SKM-1 (cell line): Measurements from ENCODE around the gene TAF10.

ENCODE experiments used
- DNase-seq: peaks from one replicate; lab custom pipeline; 2025; ENCODE audit not compliant: unreplicated experiment; lab: John Stamatoyannopoulos, UW

Gene TAF10

DNA sequence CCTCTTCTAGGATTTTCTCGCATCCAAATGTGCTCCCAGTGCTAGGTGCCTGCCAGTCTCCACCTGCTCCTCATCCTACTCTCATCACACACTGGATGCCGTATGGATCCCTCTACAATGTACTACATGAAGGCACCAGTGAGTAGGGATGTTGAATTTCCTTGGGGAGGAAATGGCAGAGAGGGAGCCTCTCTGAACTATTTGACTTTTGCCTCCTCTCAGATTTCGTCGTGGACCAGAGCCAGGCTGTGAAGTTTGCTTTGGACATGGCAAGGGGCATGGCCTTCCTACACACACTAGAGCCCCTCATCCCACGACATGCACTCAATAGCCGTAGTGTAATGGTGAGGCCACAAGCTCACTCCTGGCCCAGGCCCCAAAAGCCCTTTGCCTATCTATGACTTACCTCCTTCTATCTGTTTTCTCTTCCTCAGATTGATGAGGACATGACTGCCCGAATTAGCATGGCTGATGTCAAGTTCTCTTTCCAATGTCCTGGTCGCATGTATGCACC, 2.5 kb downstream of the TAF10 start:
- DNase-seq = no peak

DNA sequence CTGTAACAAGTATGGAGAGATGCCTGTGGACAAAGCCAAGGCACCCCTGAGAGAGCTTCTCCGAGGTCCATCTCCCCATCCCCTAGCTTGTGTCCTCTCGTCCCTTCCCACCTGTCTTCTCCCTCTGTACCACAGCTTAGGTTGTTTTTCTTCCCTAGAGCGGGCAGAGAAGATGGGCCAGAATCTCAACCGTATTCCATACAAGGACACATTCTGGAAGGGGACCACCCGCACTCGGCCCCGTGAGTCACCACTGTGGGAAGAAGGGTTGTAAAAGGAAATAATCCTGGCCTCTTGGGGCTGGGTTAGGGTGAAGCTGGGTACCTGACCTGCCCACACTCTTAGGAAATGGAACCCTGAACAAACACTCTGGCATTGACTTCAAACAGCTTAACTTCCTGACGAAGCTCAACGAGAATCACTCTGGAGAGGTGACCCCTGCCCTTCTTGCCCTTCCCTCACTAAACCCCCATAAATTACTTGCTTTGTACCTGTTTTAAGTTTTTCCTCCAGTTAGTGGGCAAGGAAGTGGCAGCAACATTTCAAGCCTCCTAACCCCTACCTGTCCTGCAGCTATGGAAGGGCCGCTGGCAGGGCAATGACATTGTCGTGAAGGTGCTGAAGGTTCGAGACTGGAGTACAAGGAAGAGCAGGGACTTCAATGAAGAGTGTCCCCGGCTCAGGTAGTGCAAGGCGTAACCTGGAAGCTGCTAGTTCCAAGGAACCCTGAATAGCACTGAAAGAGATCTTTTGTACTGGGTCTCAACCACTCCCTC, 3.1 kb downstream of the TAF10 start:
- no peak for DNase-seq

DNA sequence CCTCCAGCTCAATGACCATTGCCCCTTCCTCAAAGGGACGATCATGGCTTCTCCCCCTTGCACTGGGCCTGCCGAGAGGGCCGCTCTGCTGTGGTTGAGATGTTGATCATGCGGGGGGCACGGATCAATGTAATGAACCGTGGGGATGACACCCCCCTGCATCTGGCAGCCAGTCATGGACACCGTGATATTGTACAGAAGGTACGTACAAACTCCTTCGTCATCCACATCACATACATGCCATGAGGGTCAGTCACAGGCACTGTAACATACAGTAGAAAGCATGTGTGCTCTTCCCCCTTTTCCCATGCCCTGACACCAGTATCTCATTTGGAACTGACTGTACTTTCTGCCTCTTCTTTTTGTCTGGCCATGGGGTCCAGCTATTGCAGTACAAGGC, 4.0 kb downstream of the TAF10 start:
- no peak for DNase-seq

DNA sequence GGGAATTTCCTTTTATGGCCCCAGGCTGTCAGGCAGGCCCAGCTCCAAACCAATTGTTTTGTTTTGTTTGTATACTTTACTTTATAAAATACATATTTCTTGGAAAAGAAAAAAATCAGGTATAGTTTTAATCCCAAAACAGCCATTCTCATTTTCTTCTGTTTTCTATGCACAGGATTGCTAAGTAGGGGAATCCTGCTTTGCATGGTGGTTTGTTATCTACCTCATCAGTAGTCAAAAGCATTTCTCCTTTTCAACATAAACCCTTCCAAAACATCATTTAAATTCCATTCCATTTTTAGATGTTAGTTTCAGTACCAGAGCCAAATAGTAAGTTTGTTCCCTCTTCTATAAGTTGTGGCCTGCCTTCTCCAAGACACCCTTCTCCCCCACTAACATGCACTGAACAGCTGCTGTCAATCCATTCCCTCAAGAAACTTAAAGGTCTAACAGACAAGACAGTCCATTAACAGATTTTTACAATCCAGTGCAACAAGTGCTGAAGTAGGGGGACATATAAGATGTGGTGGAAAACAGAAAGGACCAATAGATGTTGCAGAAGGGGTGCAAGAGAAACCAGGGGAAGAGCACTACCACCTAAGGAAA, 4.7 kb downstream of the TAF10 start:
- DNase-seq = no peak

DNA sequence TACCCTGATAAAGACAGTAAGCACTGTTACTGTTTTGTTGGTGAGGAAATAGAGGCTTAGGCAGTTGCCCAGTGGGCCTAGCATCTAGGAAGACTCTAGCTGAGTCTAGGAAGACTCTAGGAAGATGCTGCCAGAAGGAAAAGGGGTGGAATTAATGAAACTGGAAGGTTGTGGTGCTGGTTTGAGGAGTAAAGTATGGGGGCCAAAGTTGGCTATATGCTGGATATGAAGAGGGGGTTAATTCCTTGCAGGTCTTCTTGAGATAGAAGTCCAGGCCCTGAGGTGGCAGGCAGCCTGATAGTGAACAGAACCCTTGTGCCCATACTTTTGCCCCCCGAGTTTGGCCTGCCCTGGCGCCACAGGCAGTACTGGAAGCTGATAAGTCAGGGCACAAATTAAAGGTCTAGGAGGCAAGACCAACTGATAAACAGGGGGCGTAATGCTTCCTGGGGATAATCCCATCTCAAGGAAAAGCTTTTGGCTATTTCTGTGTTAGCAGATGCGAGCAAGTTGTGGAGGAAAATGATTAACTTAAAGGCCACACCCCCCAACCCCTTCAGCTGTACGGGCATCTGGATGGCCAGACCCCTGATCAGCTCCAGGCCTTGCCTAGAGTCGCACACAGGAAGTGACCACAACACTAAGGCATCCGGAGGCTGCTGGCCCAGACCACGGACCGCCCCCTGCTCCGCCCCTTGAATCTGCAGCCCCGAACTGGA, 5.4 kb downstream of the TAF10 start:
- peak; percentile 4 for DNase-seq

DNA sequence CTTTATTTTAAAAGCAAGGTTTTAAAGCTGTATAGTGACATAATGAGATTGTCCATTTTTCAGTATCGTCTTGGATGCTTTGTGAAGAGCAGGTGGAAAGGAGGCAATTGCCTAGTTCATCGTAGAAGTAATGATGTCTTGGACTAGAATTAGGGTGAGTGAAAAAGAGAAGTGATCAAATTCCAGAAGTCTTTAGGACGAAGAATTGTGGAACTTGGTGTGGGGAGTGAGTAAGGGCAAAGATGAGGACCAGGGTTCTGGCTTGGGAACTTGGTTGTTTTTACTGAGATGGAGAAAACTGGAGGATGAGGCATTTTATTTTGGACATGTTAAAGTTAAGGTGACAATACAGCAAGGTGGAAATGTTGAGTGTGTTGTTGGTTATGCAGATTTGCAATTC, 7.2 kb downstream of the TAF10 start:
- DNase-seq = no peak

DNA sequence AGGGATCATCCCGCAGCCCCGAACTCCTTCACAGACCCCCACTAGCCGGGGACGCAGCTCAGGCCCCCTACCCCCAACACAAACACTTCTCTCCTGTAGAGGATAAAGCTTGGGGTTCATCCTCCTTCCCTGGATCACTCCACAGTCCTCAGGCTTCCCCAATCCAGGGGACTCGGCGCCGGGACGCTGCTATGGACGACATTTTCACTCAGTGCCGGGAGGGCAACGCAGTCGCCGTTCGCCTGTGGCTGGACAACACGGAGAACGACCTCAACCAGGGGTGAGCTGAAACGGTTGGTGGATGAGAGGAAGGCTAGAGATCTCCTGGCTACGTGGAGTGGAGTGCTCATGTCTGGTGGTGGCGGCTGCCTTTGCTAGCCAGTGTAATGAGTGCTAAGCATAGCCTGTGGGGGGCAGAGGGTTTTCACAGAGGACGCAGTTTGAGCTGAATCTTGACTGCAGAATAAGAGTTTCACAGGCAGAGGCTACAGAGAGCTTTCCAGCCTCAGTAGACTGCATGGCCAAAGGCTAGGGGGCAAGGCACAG, 7.9 kb downstream of the TAF10 start:
- peak; percentile 9 for DNase-seq

DNA sequence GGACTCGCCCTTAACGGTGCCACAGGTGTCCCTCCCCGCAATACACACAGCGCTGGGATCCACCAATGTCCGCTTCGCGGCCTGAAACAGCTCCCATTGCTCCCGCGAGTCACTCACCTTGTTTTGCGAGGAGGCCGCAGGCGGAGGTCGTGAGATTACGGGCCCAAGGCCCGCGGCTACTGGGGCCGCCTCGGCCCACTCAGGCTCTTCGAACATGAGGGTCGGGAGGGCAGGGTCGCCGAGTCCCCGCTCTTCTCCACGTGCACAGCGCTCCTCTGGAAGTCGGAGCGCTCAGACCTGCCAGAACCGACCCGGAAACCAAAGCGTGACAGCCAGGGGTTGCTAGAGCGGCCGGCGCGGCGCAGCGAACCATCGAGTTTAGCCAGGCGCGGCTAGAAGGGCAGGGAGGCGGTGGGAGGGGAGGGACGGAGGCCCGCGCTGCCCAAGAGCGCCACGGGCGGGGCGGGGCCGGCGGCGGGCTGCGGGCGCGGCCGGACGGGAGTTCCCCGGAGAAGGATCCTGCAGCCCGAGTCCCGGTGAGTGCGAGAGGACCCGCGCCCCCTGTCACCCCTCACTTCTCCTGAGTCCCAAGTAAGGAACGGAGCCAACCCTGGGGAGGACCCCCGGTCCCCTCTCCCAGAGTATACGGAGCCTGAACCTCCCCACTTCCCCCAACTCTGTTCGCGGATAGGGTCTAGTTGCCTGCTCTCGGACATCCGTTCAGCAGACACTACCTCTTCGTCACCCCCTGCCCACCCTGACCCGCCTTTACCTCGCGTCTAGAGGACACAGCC, 8.5 kb downstream of the TAF10 start, which contains the start of the genes ILK and RRP8:
Gene ILK, plus strand, starts transcription at position 488 of the 794 bp plus-strand sequence. CDS start 498 bp downstream, outside the sequence.
Gene RRP8, minus strand, starts transcription at position 330 of the 794 bp plus-strand sequence. Its CDS starts 114 bp downstream, at position 216.
- DNase-seq = peak; percentile 80

DNA sequence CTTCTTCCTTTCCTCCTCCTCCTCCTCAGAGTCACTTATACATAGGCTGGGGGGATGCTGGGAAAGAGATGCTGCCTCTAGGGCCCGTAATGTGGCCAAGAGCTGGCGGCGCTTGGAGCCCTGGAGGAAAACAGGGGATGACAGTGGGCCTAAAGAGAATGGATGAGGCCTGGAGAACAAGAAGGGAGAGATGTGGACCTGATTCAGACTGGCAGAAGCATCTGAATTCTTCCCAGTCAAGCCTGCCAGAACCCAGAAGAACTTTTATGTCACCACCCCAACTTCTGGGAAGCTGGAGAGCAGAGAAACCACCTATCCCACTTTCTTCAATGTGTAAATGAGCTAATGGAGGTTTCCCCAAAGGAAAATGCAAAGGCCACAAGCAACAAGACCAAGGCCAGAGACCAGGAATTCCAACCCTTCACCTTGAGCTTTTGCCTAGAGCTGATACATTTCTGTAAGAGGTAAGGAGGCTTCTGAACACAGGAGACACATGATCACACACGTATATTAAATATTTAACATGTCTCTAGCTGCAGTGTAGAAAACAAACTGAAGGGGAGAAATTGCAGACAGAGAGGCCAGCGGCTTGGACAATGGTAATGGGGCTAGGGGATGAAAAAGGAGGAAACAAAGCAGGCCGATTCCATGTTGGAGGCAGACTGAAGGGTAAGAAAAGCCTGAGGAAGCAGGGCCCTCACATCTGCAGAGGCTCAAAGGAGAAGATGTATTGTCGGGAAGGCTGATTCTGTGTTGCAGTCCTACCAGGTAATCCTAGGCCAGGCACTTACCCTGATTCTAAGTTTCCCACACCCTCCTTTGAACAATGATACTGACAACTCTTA, 9.7 kb downstream of the TAF10 start:
- no peak for DNase-seq

DNA sequence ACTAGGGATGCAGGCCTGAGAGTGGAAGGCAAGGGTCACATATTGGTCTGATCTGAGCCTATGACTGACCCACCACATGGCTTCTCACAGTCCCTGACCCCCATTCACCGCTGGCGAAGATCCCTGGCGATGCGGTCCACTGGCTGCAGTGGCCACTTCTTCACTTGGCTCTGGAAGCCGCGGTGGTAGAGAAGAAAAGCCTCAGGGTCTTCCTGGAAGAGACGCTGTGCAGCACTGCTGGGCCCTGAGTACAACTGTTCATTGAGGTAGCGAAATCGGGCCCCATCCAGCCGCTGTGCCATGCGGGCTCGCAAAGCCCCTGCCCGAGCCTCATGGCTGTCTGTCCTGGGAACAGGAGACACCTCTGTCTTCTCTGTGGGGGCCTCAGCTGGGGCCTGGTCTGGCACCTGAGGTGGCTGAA, 11.0 kb downstream of the TAF10 start:
- DNase-seq = no peak

DNA sequence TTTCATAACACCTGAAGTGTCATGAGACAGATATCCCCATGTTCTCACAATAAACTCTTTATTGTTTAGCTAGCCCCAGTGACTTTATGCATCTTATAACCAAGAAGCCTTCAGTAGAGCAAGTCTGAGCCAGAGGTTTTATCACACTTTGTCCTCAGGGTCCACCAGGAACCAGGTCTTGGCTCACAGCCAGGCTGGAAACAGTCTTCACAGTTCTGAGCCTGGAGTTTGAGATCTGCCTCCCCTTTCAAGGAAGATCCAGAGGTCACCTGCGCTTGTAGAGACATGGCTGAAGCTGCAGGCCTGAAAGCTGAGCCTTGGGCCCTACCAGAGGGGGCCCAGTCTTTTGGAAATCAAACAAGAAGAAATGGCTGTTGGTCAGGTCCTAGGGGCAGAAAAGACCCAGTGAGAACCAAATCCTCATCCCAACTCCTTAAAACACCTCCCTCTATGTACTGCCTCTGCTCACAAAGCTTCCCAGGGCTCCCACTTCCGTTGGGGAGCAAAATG, 12.1 kb downstream of the TAF10 start:
- no peak for DNase-seq

DNA sequence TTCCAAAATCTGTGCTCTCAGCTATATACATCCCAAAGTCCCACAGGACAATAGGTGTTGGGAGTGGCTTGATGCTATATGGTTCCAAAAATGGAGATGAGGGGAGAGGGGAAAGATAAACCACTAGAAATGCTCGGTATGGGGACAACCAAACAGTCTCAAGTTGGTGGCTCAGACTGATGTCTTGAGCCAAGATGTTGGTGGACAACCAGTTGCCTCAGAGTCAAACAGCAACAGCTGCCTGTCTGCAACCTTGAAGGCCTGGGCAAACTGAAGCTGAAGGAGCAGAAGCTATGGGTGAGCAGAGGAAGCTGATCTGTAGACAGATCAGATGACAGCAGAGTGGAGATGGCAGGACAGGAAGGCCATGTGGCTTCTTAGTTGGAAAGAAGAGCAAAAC, 12.6 kb downstream of the TAF10 start:
- DNase-seq = no peak

DNA sequence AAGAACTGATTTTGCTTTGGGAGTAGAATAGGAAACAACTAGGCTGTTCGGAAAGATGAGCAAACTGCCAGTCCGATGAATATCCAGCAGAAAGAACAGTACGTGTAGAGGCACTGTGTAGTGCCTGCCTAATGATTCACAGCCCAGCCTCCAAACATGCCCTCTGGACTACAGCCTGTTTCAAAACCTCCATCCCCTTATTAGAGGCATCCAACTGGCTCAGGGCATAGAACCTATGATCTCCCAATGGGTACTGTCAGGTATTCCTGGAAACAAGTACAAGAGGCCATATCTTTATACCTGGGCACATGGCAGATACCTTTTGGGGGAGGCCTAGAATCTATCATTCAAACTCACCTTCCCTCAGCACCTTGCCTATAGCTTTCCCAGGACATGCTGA, 13.5 kb downstream of the TAF10 start:
- no peak for DNase-seq

DNA sequence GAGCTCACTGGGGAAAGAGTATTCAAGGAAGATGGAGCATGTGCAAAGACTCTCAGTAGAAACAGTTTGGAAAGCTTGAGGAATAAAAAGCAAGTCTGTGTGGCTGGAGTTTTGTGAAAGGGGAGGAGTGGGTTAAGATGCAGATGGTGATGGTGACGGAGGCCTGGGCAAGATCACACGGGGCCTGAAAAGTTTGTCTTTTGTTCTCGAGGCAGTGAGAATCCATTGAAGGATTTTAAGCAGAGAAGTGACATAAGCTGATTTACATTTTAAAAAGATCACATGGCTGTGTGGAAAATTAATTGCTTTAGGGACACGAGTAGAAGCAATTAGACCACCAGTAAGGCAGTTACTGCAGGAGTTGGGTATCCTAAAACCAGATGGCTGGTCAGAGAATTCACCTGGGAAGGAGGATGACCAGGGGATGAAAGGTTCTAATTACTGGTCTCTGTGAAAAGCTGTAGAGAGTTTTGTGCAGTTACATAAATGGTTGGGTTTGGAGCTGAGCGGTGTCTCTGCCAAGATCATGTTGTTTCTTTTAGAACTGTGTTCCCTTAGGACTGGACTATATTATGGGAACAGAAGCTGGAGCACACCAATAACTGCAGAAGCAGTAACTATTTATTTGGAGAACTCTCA, 15.7 kb downstream of the TAF10 start:
- no peak for DNase-seq

DNA sequence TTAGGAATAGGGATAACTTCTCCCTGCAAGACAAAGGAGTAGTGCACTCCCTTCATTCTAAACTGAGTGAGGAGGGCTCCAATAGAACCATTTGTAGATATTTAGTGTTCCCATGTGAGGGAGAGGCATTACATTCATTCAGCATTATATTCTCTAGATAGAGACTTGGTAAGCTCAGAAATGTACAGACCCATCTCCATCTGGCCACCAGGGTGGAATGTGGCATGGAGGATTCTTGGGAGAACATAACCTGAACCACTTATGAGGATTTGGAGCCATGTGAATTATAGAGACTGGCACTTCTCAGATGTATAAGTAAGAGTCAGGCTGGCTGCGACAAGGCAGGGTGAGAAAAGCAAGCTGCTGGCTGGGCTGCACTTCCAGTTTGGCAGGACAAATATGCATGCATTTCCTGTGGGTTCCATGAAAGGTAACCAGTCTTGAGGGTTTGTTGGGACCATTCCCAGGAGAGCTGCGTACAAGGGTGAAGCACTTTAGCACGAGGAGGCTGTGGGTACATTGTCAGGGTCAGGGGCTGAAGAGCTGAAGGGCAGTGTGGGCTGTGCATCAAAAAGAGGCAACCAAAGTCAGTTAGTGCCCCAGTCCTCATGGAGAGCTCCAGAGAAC, 17.8 kb downstream of the TAF10 start:
- no peak for DNase-seq

DNA sequence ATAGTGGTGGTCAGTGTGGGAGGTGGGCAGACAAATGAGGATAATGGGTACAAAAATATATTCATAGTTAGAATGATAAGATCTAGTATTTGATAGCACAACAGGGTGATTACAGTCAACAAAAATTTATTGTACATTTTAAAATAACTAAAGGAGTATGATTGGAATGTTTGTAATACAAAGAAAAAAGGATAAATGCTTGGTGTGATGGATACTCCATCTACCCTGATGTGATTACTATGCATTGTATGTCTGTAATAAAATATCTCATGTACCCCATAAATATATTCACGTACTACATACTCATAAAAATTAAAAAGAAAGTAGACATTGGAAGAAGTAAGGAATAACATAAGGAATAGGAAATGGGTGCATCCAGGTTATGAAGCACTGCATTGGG, 24.0 kb downstream of the TAF10 start:
- DNase-seq = no peak

DNA sequence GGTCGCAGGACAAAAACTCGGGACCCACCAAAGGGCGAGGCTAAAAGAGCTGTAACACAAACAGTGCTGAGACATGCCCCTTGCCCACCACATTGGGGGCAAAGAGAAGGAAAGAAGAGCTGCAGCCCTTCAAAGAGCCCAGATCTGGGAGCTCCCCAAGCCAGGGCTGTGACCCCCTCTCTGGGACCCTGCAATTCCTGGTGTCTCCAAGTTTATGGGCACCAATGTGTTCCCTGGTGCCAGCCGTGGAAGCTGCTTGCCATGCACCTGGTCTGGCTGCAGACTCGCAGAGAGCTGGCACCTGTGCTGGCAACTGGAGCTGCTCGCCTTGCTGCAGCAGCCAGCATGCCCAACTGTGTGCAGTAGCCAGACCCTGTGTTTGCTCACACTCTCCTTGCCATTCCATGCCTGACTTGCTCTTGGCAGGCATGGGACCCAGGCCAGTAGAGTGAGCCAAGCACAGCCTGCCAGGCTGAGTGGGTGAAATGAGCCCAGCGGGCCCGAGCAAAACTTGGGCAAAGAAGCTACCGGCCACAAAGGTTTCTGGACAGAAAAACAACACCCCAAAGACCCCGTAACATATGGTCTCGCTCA, 24.6 kb downstream of the TAF10 start:
- no peak for DNase-seq
